ENCODE data around the gene SIRT5. TPM values are rescaled to one million over a fixed set of nuclear protein-coding genes. Genes with fewer than 3 reads are reported as not detected.

Gene SIRT5
- total and polyA plus RNA-seq, 2 donors from 2014 or later: 12.0 to 16.8 TPM

DNA sequence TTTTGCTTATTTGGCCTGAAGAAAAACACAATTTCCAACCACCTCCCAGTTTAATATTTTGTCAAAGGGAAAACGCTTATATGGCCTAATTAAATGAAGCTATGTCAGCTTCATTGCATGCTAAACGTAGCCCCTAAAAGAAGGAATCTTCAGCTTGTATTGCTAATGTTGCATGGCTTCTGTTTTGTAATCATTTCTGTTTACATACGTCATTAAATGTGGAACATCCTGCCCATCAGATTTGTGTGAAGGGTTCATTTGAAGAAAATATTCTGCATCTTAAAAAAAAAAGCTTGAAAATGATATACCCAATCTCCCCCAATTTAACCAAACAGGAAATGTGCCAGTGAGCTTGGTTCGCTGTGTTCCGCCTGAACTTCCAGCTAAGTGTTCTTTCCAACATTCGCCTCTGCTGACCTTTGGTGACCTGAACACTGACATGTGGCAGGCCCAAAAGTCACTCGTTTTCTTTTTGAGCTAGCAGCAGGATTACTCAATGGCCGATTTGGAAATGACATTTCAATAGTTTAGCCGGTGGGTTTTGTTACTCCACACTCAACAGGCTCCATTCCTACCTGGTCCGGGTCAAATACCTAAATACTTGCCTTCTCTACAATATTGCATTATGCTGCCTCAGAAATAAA, 12.7 kb upstream of the SIRT5 start:
- H3K27ac ChIP-seq (ENCODE audit: low read depth in 2 of 2, low read length in 2 of 2): no peak overlapping the region

DNA sequence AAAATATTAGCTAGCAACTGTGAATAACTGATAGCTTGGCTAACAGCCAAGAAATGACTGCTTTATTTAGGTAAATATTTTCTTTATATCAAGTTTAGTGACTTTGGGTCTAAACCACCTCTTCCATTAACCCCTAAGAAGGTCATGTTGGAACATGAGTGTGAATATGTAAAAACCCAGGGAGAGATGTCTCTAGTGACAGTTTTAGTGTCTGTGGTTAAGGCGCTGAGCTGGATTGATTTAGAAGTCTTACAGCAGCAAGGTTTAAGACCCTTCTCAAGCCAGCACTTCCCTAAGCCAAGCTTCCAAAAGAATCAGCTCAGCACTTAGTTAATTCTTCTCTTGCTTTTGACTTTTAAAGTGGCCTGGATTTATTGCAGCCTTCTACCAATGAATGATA, 11.4 kb upstream of the SIRT5 start:
- intact Hi-C loops (cut with DNase I): no loop called here
- DNase-seq (peak in 2 of 5 donors; percentile 36 to 65), FAIRE-seq (no peak)
- H3K9me3 ChIP-seq (ENCODE audit: control insufficient read depth in 2 of 3, insufficient read depth in 1 of 3, low read length in 3 of 3): no peaks in the 10 kb centered on the region
- H3K9ac ChIP-seq (ENCODE audit: low read length in 3 of 3): no peak overlapping the region
- H3K27me3 ChIP-seq (ENCODE audit: control insufficient read depth, insufficient read depth, low read length): no peaks in the 10 kb centered on the region
- no peaks in the 10 kb centered on the region for H3K36me3 ChIP-seq (ENCODE audit: control insufficient read depth in 2 of 3, insufficient read depth in 3 of 3, low read length in 3 of 3)
- no peak overlapping the region for H3K27ac ChIP-seq (ENCODE audit: low read depth in 2 of 2, low read length in 2 of 2)
- TF ChIP-seq, protein P1, sequence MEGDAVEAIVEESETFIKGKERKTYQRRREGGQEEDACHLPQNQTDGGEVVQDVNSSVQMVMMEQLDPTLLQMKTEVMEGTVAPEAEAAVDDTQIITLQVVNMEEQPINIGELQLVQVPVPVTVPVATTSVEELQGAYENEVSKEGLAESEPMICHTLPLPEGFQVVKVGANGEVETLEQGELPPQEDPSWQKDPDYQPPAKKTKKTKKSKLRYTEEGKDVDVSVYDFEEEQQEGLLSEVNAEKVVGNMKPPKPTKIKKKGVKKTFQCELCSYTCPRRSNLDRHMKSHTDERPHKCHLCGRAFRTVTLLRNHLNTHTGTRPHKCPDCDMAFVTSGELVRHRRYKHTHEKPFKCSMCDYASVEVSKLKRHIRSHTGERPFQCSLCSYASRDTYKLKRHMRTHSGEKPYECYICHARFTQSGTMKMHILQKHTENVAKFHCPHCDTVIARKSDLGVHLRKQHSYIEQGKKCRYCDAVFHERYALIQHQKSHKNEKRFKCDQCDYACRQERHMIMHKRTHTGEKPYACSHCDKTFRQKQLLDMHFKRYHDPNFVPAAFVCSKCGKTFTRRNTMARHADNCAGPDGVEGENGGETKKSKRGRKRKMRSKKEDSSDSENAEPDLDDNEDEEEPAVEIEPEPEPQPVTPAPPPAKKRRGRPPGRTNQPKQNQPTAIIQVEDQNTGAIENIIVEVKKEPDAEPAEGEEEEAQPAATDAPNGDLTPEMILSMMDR (IDR thresholded peaks at IDR 0.05; ENCODE audit: borderline replicate concordance, extremely low read depth, insufficient read depth): no peak
- H3K4me1 ChIP-seq (ENCODE audit: control insufficient read depth in 2 of 3, insufficient read depth in 2 of 3, low read depth in 1 of 3, low read length in 3 of 3): no peaks in the 10 kb centered on the region
- no peak overlapping the region for H3K4me3 ChIP-seq (ENCODE audit: low read length in 3 of 3)

More for the DNA sequence above, 12.7 kb upstream of the SIRT5 start:
- Histone ChIP-seq H3K27me3 (ENCODE audit: control insufficient read depth, insufficient read depth, low read length) (no peaks in the 10 kb centered on the region), H3K9me3 (ENCODE audit: control insufficient read depth in 2 of 3, insufficient read depth in 1 of 3, low read length in 3 of 3) (no peaks in the 10 kb centered on the region), H3K4me1 (ENCODE audit: control insufficient read depth in 2 of 3, insufficient read depth in 2 of 3, low read depth in 1 of 3, low read length in 3 of 3) (no peaks in the 10 kb centered on the region), H3K9ac (ENCODE audit: low read length in 3 of 3) (no peak overlapping the region), H3K4me3 (ENCODE audit: low read length in 3 of 3) (no peak overlapping the region), H3K36me3 (ENCODE audit: control insufficient read depth in 2 of 3, insufficient read depth in 3 of 3, low read length in 3 of 3) (no peaks in the 10 kb centered on the region)
- intact Hi-C loops (cut with DNase I): no loop called here
- no peak for DNase-seq
- FAIRE-seq: no peak
- TF ChIP-seq, protein P1 (IDR thresholded peaks at IDR 0.05; ENCODE audit: borderline replicate concordance, extremely low read depth, insufficient read depth): no peak

DNA sequence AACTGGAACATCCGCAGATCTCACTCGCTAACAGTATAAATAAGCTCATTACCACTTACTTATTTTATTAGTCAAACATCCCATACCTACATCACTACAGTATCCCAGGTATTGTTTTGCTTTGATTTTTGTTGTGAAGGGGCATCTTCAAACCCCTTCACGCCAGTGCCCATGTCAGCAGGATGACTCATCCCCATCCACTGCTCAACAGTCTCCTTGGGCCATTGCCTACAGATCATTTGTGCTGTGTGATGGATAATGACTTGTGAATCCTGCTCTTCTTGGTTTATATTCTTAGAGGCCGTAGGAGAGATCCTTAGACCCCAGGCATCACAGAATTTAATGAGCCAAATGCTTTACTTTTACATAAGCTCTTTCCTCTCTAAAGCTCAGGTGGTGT, 8.5 kb upstream of the SIRT5 start:
- H3K4me3 ChIP-seq (ENCODE audit: low read length in 3 of 3): no peak overlapping the region
- TF ChIP-seq, protein P1 (IDR thresholded peaks at IDR 0.05; ENCODE audit: borderline replicate concordance, extremely low read depth, insufficient read depth): no peak
- DNase-seq (no peak), FAIRE-seq (no peak)
- H3K36me3 ChIP-seq (ENCODE audit: control insufficient read depth in 2 of 3, insufficient read depth in 3 of 3, low read length in 3 of 3): no peaks in the 10 kb centered on the region
- intact Hi-C loops (cut with DNase I): no loop called here
- H3K27ac ChIP-seq (ENCODE audit: low read depth in 2 of 2, low read length in 2 of 2): no peak overlapping the region
- H3K9ac ChIP-seq (ENCODE audit: low read length in 3 of 3): no peak overlapping the region
- no peaks in the 10 kb centered on the region for H3K9me3 ChIP-seq (ENCODE audit: control insufficient read depth in 2 of 3, insufficient read depth in 1 of 3, low read length in 3 of 3)
- no peaks in the 10 kb centered on the region for H3K4me1 ChIP-seq (ENCODE audit: control insufficient read depth in 2 of 3, insufficient read depth in 2 of 3, low read depth in 1 of 3, low read length in 3 of 3)
- H3K27me3 ChIP-seq (ENCODE audit: control insufficient read depth, insufficient read depth, low read length): no peaks in the 10 kb centered on the region

DNA sequence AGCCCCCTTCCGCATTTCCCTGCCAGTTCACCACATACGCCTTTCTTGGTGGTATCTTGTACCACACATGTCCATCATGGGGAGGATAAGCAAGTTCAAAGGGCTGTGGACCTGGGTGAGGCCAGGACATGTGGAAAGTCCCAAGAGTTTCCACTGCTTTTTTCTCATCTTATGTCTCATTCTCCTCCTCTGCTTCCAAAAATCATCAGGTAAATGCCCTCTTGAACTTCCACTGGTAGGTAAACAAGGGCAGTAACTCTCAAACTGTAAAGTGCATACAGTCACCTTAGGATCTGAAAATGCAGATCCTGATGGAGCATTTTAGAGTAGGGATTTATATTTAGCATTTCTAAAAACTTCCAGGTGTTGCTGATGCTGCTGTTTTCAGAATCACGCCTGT, 7.9 kb upstream of the SIRT5 start:
- no peak for FAIRE-seq

More for the DNA sequence above, 7.9 kb upstream of the SIRT5 start:
- Histone ChIP-seq H3K27me3 (ENCODE audit: control insufficient read depth, insufficient read depth, low read length) (no peaks in the 10 kb centered on the region), H3K36me3 (ENCODE audit: control insufficient read depth in 2 of 3, insufficient read depth in 3 of 3, low read length in 3 of 3) (no peaks in the 10 kb centered on the region), H3K4me3 (ENCODE audit: low read length in 3 of 3) (no peak overlapping the region), H3K4me1 (ENCODE audit: control insufficient read depth in 2 of 3, insufficient read depth in 2 of 3, low read depth in 1 of 3, low read length in 3 of 3) (no peaks in the 10 kb centered on the region), H3K27ac (ENCODE audit: low read depth in 2 of 2, low read length in 2 of 2) (no peak overlapping the region), H3K9me3 (ENCODE audit: control insufficient read depth in 2 of 3, insufficient read depth in 1 of 3, low read length in 3 of 3) (no peaks in the 10 kb centered on the region), H3K9ac (ENCODE audit: low read length in 3 of 3) (no peak overlapping the region)
- TF ChIP-seq, protein P1 (IDR thresholded peaks at IDR 0.05; ENCODE audit: borderline replicate concordance, extremely low read depth, insufficient read depth): no peak
- no peak for DNase-seq
- intact Hi-C loops (cut with DNase I): no loop called here
